ENCODE results near the gene RAB12.
A peak's percentile ranks its signal among the peaks of the same experiment; 100 is the strongest.
"Not testable (repeated sequence)": the region's sequence is repeated elsewhere in the genome, so short reads cannot be mapped to it uniquely, and the experiment has no call there.

RAB12 gene

DNA sequence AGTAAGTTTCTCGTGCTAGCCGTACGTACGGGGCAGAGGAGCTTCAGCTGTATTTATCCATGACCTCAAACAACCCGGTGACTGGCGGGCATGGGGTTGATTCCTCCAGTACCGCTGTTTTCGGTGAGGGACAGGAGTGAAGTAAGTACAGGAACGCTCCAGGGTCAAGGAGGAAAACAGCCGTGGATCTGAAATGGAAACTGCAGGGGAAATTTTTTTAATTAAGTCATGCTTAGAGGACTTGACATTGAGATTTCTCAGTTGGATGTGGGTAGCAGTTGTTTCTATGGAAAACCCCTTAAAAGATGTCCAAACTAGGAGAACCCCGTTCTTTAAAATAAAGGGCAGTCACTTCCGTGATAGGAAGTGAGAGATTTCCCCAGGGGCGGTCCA is 1.2 kb downstream of the RAB12 start:
- Histone ChIP-seq H4K20me1 (peaks cover 59% of the 10 kb centered on the region), H3K27ac (peak overlapping the region; percentile 90), H3K9me3 (no peaks in the 10 kb centered on the region), H3K4me2 (peak overlapping the region; percentile 94), H3K4me1 (peaks cover 65% of the 10 kb centered on the region), H3K4me3 (peak overlapping the region; percentile 98), H3K27me3 (no peaks in the 10 kb centered on the region), H3K9ac (peak overlapping the region; percentile 92), H3K36me3 (peaks cover 33% of the 10 kb centered on the region)
- TF ChIP-seq Cebpa-rat (IDR thresholded peaks at IDR 0.05), result no peak

GRCh38 chr18:8611916-8612576 is 2.8 kb downstream of the RAB12 start:
- Histone ChIP-seq H3K4me2 (peak overlapping the region; percentile 94), H3K9ac (no peak overlapping the region)

GRCh38 chr18:8614875-8615274 is 5.6 kb downstream of the RAB12 start:
- no peak for TF ChIP-seq Cebpa-rat (IDR thresholded peaks at IDR 0.05)
- H3K36me3 ChIP-seq, result peaks cover 74% of the 10 kb centered on the region
- no peaks in the 10 kb centered on the region for H3K27me3 ChIP-seq
- H3K27ac ChIP-seq, result no peak overlapping the region
- H3K4me3 ChIP-seq, result no peak overlapping the region
- no peak overlapping the region for H3K9ac ChIP-seq
- peaks cover 22% of the 10 kb centered on the region for H3K9me3 ChIP-seq
- no peak overlapping the region for H3K4me2 ChIP-seq
- peaks cover 35% of the 10 kb centered on the region for H3K4me1 ChIP-seq
- peaks cover 99% of the 10 kb centered on the region for H4K20me1 ChIP-seq

More at GRCh38 chr18:8611916-8612576, 2.8 kb downstream of the RAB12 start:
- H3K9me3 ChIP-seq, result no peaks in the 10 kb centered on the region
- peaks cover 75% of the 10 kb centered on the region for H4K20me1 ChIP-seq
- H3K27me3 ChIP-seq, result no peaks in the 10 kb centered on the region
- H3K27ac ChIP-seq, result no peak overlapping the region
- no peak overlapping the region; the same call in 1 of the 2 replicates for H3K4me3 ChIP-seq
- no peak for TF ChIP-seq Cebpa-rat (IDR thresholded peaks at IDR 0.05)
- peaks cover 52% of the 10 kb centered on the region for H3K4me1 ChIP-seq
- peaks cover 49% of the 10 kb centered on the region for H3K36me3 ChIP-seq

DNA sequence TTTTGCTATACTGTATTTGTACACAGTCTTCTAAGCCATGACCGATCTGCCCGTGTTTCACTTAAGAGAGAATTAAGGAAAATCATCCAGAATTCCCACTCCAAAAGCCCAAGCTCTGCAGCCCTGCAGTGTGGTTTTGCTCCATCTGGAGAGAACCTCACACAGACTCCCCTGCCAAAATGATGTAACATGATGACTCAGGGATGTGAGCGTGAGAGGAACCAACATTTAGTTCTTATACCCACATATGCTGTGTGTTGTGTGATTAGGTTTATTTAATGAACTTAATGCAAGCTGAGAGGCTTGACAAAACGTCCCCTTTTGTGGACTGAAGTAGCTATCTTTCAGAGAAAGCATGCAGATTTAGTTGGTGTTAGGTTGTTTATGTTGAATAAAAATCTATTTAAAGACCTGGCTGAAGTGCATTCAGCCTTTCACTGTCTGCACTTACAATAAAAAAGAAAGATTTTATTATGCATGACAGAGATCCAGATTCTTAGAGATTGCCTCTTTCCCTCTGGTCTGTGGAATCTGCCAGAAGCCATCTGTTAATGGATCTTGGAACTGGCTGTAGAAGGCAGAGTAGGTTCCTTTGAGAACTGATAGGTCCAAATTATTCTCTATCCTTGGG is 6.3 kb downstream of the RAB12 start:
- Histone ChIP-seq H3K9ac (no peak overlapping the region), H3K4me2 (no peak overlapping the region), H3K27me3 (no peaks in the 10 kb centered on the region), H3K36me3 (peaks cover 80% of the 10 kb centered on the region), H3K27ac (no peak overlapping the region), H3K4me1 (peaks cover 33% of the 10 kb centered on the region), H3K9me3 (peaks cover 28% of the 10 kb centered on the region), H3K4me3 (no peak overlapping the region), H4K20me1 (peaks cover 97% of the 10 kb centered on the region)
- no peak for TF ChIP-seq Cebpa-rat (IDR thresholded peaks at IDR 0.05)

DNA sequence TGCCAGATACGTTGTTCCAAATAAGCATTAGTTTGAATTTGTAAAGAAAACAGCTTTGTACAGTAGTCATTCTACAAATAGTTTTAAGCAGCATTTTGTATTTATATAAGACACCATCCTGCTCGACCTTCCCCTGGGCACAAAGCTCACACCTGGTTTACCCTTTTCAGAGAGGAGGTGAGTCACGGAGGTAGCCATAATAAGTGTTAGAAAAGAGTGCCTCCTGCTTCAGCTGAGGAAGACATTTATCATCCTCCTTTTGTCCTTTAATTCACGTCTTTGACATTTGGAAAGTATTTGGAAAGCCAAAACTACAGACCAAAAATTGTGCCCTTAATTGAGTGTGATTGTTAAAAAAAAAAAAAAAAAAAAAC is 6.8 kb downstream of the RAB12 start:
- Histone ChIP-seq H3K9me3 (peaks cover 33% of the 10 kb centered on the region), H3K9ac (no peak overlapping the region), H3K4me2 (no peak overlapping the region), H3K27me3 (no peaks in the 10 kb centered on the region), H3K4me3 (no peak overlapping the region), H3K4me1 (peaks cover 28% of the 10 kb centered on the region), H3K36me3 (peaks cover 85% of the 10 kb centered on the region), H4K20me1 (peaks cover 97% of the 10 kb centered on the region), H3K27ac (no peak overlapping the region)
- no peak for TF ChIP-seq Cebpa-rat (IDR thresholded peaks at IDR 0.05)

- H3K36me3 ChIP-seq, result peaks cover 85% of the 10 kb centered on the region
- TF ChIP-seq Cebpa-rat (IDR thresholded peaks at IDR 0.05), result no peak
Observed at GRCh38 chr18:8617907-8618306, 8.7 kb downstream of the RAB12 start.

GRCh38 chr18:8619041-8619440 is 9.8 kb downstream of the RAB12 start:
- Histone ChIP-seq H3K36me3 (peaks cover 82% of the 10 kb centered on the region), H3K27ac (no peak overlapping the region), H3K9ac (no peak overlapping the region), H3K27me3 (no peaks in the 10 kb centered on the region), H3K4me3 (no peak overlapping the region), H4K20me1 (peaks cover 77% of the 10 kb centered on the region), H3K9me3 (peaks cover 51% of the 10 kb centered on the region), H3K4me1 (peaks cover 16% of the 10 kb centered on the region), H3K4me2 (no peak overlapping the region)
- TF ChIP-seq Cebpa-rat (IDR thresholded peaks at IDR 0.05), result no peak

More at GRCh38 chr18:8617907-8618306, 8.7 kb downstream of the RAB12 start:
- Histone ChIP-seq H3K27ac (no peak overlapping the region), H3K4me2 (no peak overlapping the region), H3K9ac (no peak overlapping the region), H4K20me1 (peaks cover 78% of the 10 kb centered on the region), H3K9me3 (peaks cover 51% of the 10 kb centered on the region), H3K4me3 (no peak overlapping the region), H3K27me3 (no peaks in the 10 kb centered on the region), H3K4me1 (peaks cover 14% of the 10 kb centered on the region)

GRCh38 chr18:8619835-8620577 is 10.8 kb downstream of the RAB12 start:
- Histone ChIP-seq H3K4me3 (no peak overlapping the region), H3K9me3 (peaks cover 51% of the 10 kb centered on the region), H3K9ac (no peak overlapping the region), H4K20me1 (peaks cover 77% of the 10 kb centered on the region), H3K27me3 (no peaks in the 10 kb centered on the region), H3K4me2 (no peak overlapping the region), H3K4me1 (peaks cover 16% of the 10 kb centered on the region), H3K27ac (no peak overlapping the region), H3K36me3 (peaks cover 82% of the 10 kb centered on the region)
- no peak for TF ChIP-seq Cebpa-rat (IDR thresholded peaks at IDR 0.05)

DNA sequence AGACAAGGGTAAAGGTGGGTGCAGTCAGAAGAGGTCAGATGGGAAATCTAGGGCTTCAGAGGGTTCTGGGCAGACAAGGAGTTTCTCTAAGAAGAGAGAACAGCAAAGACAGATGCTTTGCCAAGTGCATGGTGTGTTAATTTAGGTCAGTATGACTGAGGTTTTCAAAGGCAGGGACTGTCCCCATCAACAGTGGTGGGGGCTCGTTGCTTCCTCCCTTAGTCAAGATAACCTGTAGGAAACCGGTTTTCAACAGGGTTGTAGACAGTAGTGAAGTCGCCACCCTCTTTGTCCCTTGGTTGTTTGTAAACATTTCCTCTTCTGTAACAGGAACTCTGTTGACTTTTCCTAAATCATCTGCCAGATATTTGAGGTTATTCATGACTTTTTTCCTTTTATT is 11.6 kb downstream of the RAB12 start:
- H3K4me1 ChIP-seq, result peaks cover 16% of the 10 kb centered on the region
- no peak overlapping the region for H3K27ac ChIP-seq
- no peak overlapping the region for H3K4me3 ChIP-seq
- H3K9ac ChIP-seq, result no peak overlapping the region
- H3K27me3 ChIP-seq, result no peaks in the 10 kb centered on the region
- H3K4me2 ChIP-seq, result no peak overlapping the region
- H3K36me3 ChIP-seq, result peaks cover 82% of the 10 kb centered on the region
- peaks cover 77% of the 10 kb centered on the region for H4K20me1 ChIP-seq
- peaks cover 51% of the 10 kb centered on the region for H3K9me3 ChIP-seq
- no peak for TF ChIP-seq Cebpa-rat (IDR thresholded peaks at IDR 0.05)

DNA sequence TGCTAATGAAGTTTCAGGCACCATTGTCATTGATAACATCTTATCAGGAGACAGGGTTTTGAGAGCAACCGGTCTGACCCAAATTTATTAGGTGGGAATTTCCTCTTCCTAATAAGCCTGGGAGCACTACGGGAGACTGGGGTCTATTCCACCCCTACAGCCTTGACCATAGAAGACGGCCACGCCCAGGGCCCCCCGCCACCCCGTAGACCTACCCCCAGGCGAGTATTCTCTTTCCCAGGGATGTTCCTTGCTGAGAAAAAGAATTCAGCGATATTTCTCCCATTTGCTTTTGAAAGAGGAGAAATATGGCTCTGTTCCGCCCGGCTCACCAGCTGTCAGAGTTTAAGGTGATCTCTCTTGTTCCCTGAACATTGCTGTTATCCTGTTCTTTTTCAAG is 13.4 kb downstream of the RAB12 start:
- H3K9ac ChIP-seq, H3K27me3 ChIP-seq, H3K27ac ChIP-seq, H3K4me3 ChIP-seq: not testable (repeated sequence)
- peaks cover 47% of the 10 kb centered on the region for H3K9me3 ChIP-seq
- H3K36me3 ChIP-seq, result peaks cover 84% of the 10 kb centered on the region
- peak overlapping the region; percentile 72 for H3K4me2 ChIP-seq
- peaks cover 77% of the 10 kb centered on the region for H4K20me1 ChIP-seq
- H3K4me1 ChIP-seq, result peaks cover 16% of the 10 kb centered on the region
